Renal cortical epithelial cell (primary cell): ENCODE data around the gene RS1. TPM values are rescaled to one million over a fixed set of nuclear protein-coding genes. Genes with fewer than 3 reads are reported as not detected.

Experiments used
- DNase-seq: peaks from one replicate; pipeline ENCODE4 v3.0.0-alpha.2; 2011; ENCODE audit warnings: low read depth
- total RNA-seq: library from RNA; depleted of rRNA; stranded (reverse); fragments of >200 nt; gene quantifications from 2 replicates; pipeline ENCODE4 v1.2.3, GENCODE V29; 2014

The RS1 gene
- total RNA-seq: 0.05 and 0.17 TPM in 2 replicates

- DNase-seq: no peak
Observed at GRCh38 chrX:18672008-18672407, at the start of gene RS1. TSS of gene RS1 (minus strand) at chrX:18672108. CDS start at chrX:18672068, 40 bp downstream.

DNA sequence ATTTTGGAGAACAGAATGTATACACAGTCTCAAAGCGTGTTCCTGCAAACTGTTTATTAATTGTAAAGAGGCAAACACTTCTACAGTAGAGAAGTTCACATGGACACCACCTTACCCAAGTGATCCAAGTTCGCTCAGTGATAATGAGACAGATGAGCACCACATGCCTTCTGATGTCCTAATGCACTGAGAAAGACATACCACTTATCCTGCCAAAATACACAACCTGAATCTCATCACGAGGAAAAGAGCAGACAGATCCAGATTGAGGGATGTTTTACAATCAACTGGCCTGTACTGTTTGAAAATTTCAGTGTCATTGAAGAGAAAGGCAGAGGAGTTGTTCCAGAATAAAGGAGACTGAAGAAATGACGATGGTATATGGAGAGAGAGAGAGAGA, 47.9 kb upstream of the RS1 start:
- DNase-seq: no peak

DNA sequence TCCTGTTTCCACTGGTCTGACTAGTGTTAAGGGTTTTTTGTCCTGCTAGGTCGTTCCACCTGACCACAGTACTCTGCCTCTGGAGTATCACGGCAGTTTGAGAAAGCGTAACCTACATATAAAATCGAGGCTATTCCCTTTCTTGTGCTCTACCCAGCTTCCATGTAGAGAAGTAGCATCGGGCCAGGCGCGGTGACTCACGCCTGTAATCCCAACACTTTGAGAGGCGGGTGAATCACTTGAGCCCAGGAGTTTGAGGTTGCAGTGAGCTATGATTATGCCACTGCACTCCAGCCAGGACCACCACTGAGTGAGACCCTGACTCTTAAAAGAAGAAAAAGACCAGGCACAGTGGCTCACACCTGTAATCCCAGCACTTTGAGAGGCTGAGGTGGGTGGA, 43.0 kb upstream of the RS1 start:
- no peak for DNase-seq

- no peak for DNase-seq
Observed at GRCh38 chrX:18709833-18710232, 37.9 kb upstream of the RS1 start.

DNA sequence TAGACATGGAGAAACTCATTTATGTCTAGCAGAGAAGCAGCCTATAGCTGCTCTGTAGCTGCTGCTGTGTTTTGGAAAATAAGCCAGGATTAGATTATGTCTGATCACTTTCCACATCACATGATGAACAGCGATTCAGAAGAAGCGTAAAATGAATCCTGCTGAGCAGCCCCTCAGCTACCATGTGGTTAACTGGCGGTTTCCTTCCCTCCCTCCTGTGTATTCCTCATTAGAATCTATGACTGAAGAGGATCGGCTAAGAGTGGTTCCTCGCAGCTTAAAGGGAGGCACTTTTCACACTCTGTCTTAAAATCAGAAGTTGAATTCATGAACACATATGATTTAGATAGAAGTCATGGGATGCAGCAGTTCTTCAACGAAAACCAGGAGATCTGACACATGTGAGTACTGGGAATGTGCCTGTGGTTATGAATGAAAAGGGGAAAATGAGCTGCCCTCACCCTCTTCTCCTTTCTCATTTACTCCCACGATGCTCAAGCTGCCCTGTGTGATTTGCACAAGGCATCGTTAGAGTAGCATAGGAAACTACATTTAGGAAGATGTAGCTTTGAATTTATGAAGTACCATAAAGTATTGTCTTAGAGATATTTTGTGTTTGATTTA, 35.6 kb upstream of the RS1 start, which contains the start of gene PPEF1:
PPEF1 (plus strand) TSS at position 220 of the 624 bp plus-strand sequence; CDS start at position 356, 136 bp downstream.
- no peak for DNase-seq

- peak; percentile 22 for DNase-seq
Observed at GRCh38 chrX:18702362-18703195, 30.7 kb upstream of the RS1 start.

DNA sequence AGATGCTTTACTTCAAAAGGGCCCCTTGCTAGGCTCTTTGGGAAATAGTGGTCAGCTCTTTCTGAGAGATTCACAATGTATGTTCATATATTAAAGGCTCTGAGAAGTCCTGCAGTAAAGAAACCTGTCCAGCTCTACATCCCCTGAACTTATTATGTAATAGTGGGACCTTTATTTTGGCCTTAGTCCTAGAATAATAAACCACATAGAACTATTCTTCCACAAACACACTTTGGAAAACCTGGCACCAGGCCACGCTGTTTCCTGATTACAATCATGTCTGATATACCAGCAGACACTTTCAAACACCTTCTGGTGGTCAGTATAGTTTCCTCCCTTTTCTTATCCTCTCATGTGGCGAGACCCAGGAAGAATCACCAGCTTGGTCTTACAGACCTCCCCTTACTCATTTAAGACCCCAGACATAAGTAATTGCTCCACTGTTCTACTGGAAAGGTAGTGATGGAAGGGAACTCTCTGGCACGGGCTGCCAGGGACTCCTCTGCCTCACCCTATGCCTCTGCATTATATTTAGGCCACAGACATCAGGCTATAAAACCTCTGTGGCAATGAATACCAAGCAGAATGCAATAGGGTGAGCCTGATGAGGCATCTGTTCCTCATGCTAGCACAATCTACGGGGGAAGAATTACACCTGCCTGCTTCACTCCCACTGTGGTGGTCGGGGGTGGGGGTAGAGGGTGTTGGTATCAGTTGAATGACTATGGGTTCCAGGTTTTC, 29.9 kb upstream of the RS1 start:
- DNase-seq: peak; percentile 65

GRCh38 chrX:18698737-18699650, 27.1 kb upstream of the RS1 start:
- no peak for DNase-seq

DNA sequence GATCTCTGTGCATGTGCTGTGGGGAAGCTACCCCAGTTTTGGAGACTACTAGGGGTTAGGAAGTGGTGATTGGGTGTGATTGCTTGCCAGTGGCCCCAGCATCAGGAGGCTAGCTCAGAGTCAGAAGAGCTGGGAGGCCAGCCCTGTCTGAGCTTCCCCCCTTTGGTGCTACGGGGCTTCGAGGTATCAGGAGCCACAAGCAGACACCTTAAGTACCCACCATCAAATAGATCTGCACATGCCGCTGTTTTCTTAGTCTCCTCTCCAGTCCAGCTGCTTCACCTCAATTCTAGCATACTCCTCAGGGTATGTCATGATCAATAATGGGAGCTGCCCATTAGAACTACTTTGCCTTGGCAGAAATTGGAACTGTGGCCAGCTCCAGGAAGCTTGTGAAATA, 24.7 kb upstream of the RS1 start:
- no peak for DNase-seq

DNA sequence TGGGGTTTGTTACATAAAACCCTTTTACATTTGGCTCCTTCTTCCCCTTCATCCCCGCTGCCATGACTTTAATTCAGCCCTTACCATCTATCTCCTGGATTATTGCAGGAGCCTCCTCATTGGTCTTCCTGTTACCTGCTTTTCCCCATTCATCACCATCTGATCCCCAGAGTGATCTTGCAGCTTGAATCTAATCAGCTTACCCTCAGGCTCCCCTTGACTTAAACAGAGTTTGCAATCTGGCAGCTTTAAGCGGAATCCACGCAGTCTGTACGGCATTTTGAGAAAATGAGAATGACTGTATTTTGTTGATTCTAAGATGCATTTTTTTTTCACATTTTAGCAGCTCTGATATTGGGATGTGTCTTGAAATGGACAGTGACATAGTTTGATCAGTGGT, 20.6 kb upstream of the RS1 start:
- DNase-seq: no peak

DNA sequence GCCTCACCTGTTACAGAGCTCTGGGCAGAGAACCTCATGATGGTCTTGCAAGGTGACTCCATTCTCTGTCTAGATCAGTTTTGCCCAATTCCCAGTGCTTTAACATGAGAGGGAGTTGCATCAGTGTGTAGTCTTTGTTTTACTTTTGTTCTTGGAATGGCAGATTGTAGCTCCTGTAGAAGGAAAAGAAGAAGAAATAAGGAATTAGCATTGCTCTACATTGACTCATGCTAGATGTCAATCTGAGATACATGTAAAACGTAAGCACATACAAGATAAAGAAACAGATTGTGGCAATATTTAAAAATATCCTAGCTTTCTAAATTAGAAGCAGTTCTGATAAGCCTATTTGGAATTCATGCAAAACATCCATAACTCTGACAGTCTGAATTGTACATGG, 19.5 kb upstream of the RS1 start:
- DNase-seq: no peak

- no peak for DNase-seq
Observed at GRCh38 chrX:18687856-18688495, 16.1 kb upstream of the RS1 start.

DNA sequence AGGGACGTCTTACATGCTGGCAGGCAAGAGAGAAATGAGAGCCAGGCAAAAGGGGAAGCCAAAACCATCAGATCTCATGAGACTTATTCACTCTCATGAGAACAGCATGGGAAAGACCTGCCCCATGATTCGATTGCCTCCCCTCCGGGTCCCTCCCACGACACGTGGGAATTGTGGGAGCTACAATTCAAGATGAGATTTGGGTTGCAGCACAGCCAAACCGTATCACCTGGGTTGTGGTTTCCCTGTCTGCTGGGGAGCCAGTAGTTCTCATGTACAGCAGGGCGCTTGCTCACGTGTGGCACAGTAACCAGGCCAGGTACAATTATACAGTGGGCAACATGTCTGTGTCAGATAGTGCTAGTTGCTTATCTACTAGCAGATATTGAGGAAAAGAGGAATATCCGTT, 11.1 kb upstream of the RS1 start:
- DNase-seq: no peak

DNA sequence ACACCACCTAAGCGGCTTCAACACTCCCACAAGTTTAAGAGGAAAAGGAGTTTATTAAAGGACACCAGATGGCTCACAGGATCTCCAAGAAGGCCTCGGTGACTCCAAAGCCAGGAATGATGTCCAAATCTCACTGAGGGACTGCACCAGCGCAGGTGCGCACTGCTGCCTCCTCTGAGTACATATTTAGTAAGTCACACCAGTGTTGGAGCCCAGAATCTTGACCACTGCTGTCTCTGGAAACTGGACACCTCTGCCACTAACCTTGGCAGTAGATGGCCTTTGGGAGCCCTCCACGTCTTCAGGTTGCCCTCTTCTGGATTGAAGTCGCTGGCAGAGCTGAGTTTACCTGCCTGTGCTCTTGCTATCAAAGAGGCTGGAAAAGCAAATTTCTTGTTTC, 10.1 kb upstream of the RS1 start:
- DNase-seq: no peak

GRCh38 chrX:18677161-18677869, 5.4 kb upstream of the RS1 start:
- no peak for DNase-seq

GRCh38 chrX:18676470-18676869, 4.6 kb upstream of the RS1 start:
- DNase-seq: no peak

DNA sequence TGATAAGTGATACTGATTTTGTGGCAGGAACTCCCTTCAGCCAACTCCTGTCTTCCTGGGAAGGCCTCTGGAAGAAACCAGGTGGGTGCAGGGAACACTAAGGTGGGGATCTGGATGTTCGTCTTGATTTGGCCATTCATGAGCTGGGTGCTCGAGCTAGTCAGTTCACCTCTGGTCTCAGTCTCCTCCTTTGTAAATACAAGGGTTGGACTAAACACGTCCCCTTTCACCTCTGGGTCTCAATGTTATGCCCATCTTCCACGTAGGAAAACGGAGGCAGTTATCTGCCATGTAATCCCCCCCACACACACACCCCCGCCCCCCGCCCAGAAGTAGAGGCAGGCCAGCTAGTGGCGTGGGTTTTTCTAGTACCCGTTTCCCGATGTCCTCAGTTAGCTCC, 4.1 kb upstream of the RS1 start:
- DNase-seq: no peak

DNA sequence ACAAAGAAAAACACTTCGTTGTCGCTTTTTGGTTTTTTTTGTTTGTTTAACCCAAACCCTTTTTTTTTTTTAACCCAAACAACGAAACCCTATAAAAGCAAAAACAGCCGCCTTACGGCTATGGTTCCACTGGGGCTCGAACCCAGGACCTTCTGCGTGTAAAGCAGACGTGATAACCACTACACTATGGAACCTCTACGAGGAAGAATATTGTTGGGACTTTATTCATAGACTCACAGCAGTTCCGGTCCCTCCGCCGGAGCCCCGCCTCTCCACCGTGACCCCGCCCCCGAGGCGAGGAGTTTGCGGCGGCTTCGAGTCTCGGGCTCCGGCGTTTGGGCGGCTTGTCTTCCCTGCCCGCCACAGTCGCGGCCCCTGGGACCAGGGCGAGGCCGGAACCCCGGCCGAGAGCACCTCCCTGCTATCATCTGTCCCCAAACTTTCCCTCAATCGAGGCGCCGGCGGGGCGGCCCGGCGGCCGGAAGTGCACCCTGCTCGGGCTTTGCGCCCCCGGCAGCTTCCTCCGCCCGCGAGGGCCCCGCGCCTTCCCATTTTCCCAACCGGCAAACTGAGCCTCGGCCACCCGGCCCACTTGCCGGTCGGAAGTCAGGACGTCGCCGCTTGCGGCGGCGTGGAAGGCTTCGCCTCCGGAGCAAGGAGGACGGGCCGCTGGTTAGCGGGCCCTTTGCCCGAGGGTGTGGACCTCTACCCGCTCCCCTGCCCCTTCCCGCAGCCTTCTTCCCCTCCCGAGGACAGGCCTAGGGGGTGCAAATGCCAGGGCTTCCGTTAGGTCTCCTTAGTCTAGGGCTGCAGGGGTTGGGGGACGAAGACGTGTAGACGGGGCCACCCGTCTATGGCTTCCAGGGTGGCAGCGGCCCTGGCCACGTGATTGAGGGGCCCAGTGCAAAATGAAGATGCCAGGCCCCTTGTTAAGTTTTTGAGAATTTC, 3.2 kb upstream of the RS1 start:
- peak; percentile 42 for DNase-seq

GRCh38 chrX:18674417-18674787, 2.5 kb upstream of the RS1 start:
- no peak for DNase-seq
